Gastrocnemius medialis (tissue), 4 donors: ENCODE results near the gene SYS1. TPM values are rescaled to one million over a fixed set of nuclear protein-coding genes. Genes with fewer than 3 reads are reported as not detected.

Experiments used
- ATAC-seq, 2 donors: fragments of 150-250 bp; one replicate each; pipeline ENCODE4 v1.9.1; 2016
- DNase-seq, 2 donors: peaks; one replicate each; pipeline ENCODE4 v3.0.0-alpha.2; 2019
- H3K27ac ChIP-seq, 4 donors: fragments of 200-600 bp; sonication (generic); 1 replicate in 1 of 4; 2 replicates in 3 of 4; pipeline ENCODE4 v1.5.1; 2016 to 2018; ENCODE audit warnings: mild to moderate bottlenecking in 2 of 4, moderate library complexity in 1 of 4
- H3K27me3 ChIP-seq, 3 donors: fragments of 200-600 bp; sonication (generic) in 2 of 3; 1 replicate in 1 of 3; 2 replicates in 2 of 3; pipeline versions ENCODE4 v1.5.1 to v1.6.0; 2016 to 2019; ENCODE audit warnings: mild to moderate bottlenecking in 1 of 3, moderate library complexity in 1 of 3
- H3K36me3 ChIP-seq, 2 donors: fragments of 200-600 bp; sonication (generic) in 1 of 2; one replicate each; pipeline ENCODE4 v1.5.1; 2017 to 2018
- H3K4me1 ChIP-seq, 2 donors: fragments of 200-600 bp; sonication (generic) in 1 of 2; one replicate each; pipeline ENCODE4 v1.5.1; 2016 to 2017; ENCODE audit warnings: mild to moderate bottlenecking in 2 of 2
- H3K4me3 ChIP-seq, 4 donors: fragments of 200-600 bp; sonication (generic) in 3 of 4; 1 replicate in 1 of 4; 2 replicates in 3 of 4; pipeline ENCODE4 v1.5.1; 2016 to 2019; ENCODE audit warnings: mild to moderate bottlenecking in 2 of 4
- H3K9me3 ChIP-seq, 3 donors: fragments of 200-600 bp; sonication (generic) in 2 of 3; 1 replicate in 1 of 3; 2 replicates in 2 of 3; pipeline ENCODE4 v1.5.1; 2016 to 2019
- CTCF ChIP-seq, 5 experiments: fragments of 450-650 bp in 3 of 5; fragments of 200-600 bp in 2 of 5; sonication (generic) in 2 of 5; IDR thresholded peaks in 4 of 5; conservative IDR thresholded peaks in 1 of 5; 1 replicate in 4 of 5; 2 replicates in 1 of 5; pipeline ENCODE4 v1.5.1; 2016 to 2019; ENCODE audit warnings: antibody characterized with exemption in 5 of 5, mild to moderate bottlenecking in 3 of 5, moderate library complexity in 3 of 5
- POLR2A ChIP-seq, 2 donors: fragments of 450-650 bp; IDR thresholded peaks; one replicate each; pipeline ENCODE4 v1.6.1; 2017; ENCODE audit warnings: antibody characterized with exemption in 2 of 2, mild to moderate bottlenecking in 2 of 2, moderate library complexity in 2 of 2
- in situ Hi-C, 4 donors: fragments of 200-750 bp; cut with MboI; loops; one replicate each; pipeline versions ENCODE4 v1.15.0 to v1.8.0; 2017; ENCODE audit warnings: low sequenced_read_pairs in 4 of 4
- intact Hi-C: fragments of 100-400 bp; cut with DNase I; formaldehyde crosslinking; loops from one replicate; pipeline ENCODE4 v1.15.1; 2023; ENCODE audit warnings: low total_unique reads
- total RNA-seq, 4 donors: library from RNA; depleted of rRNA; stranded (reverse); fragments of >200 nt; gene quantifications; one replicate each; pipeline versions ENCODE4 v1.1.0 to v1.2.3, GENCODE V29; 2016

The SYS1 gene
- total RNA-seq, 4 donors from 2014 or later: 34.0 to 59.5 (median 43.7) TPM

DNA sequence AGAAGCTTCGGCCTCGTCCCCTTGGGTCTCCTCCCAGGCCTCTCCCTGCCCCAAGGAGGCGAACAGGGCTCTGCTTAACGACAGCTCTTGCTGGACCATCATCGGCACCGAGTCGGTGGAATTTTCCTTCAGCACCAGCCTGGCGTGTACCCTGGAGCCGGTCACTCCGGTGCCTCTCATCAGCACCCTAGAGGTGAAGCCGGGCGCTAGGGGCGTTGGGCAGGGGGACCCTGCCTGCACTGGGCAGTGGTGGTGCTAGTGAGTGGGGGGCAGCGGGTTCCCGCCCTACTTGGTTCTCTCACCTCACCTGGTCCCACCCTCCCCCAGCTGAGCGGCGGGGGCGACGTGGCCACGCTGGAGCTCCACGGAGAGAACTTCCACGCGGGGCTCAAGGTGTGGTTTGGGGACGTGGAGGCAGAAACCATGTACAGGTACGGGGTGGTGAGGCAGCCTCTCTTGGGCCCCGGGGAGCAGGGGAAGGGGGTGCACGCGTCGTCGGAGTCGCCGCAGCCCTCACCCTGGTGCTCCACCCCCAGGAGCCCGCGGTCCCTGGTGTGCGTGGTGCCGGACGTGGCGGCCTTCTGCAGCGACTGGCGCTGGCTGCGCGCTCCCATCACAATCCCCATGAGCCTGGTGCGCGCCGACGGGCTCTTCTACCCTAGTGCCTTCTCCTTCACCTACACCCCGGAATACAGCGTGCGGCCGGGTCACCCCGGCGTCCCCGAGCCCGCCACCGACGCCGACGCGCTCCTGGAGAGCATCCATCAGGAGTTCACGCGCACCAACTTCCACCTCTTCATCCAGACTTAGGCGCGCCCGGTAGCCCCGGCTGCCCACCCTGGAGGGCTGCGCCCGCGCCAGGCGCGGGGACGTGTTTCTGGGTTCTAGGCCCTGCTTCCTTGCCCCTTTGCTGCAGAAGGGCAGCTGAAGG is 46.5 kb upstream of the SYS1 start:
- no peak overlapping the region for H3K27ac ChIP-seq
- ATAC-seq (no peak), DNase-seq (no peak)
- H3K4me1 ChIP-seq: no peaks in the 10 kb centered on the region
- in situ Hi-C loops: loop anchor here in 2 of 4 donors (5.0 to 10.0 kb wide), 5 partner anchors 58 to 458 kb away; partner anchors contain the start of gene TP53TG5 (in 1 of the 2)
- H3K4me3 ChIP-seq: no peak overlapping the region
- peaks cover 9 to 17% (median 17%) of the 10 kb centered on the region in 3 donors for H3K27me3 ChIP-seq
- TF ChIP-seq CTCF (IDR thresholded peaks at IDR 0.05 in 4 of 5, conservative IDR thresholded peaks at IDR 0.05 in 1 of 5) (no peak), POLR2A (IDR thresholded peaks at IDR 0.05) (no peak)
- H3K36me3 ChIP-seq: no peaks in the 10 kb centered on the region
- intact Hi-C loops: no loop called here
- H3K9me3 ChIP-seq: no peaks in the 10 kb centered on the region

DNA sequence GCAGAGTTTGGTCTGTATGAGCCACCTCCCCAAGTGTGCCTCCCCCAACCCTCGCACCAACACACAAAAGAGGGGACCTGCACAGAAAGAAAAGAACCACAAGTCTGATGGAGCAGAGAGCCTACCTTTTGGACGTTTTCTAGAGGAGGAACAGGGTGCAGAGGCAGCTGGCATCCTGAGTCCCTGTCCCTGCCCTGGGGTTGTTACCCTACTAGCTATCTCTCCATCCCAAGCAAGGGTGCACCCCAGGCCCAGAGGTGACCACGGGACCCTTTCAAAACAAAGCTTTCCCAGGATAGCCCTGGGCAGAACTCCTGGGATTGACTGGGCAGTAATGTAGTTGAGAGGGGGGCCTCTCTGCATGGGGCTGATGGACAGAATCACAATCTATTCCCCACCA is 45.1 kb upstream of the SYS1 start:
- Histone ChIP-seq H3K9me3 (no peaks in the 10 kb centered on the region), H3K4me1 (no peaks in the 10 kb centered on the region), H3K36me3 (no peaks in the 10 kb centered on the region), H3K4me3 (no peak overlapping the region), H3K27me3 (peaks cover 9 to 17% (median 13%) of the 10 kb centered on the region in 3 donors), H3K27ac (no peak overlapping the region)
- ATAC-seq (no peak), DNase-seq (no peak)
- intact Hi-C loops: no loop called here
- TF ChIP-seq POLR2A (IDR thresholded peaks at IDR 0.05) (no peak), CTCF (IDR thresholded peaks at IDR 0.05 in 4 of 5, conservative IDR thresholded peaks at IDR 0.05 in 1 of 5) (no peak)
- in situ Hi-C loops: loop anchor here in 2 of 4 donors (5.0 to 10.0 kb wide), 5 partner anchors 57 to 457 kb away; partner anchors contain the start of gene TP53TG5 (in 1 of the 2)

GRCh38 chr20:45318386-45318939 is 44.5 kb upstream of the SYS1 start:
- Histone ChIP-seq H3K27ac (no peak overlapping the region), H3K27me3 (peaks cover 9 to 17% (median 13%) of the 10 kb centered on the region in 3 donors), H3K4me3 (no peak overlapping the region), H3K36me3 (no peaks in the 10 kb centered on the region), H3K9me3 (no peaks in the 10 kb centered on the region), H3K4me1 (no peaks in the 10 kb centered on the region)
- in situ Hi-C loops: loop anchor here in 2 of 4 donors (5.0 to 10.0 kb wide), 5 partner anchors 56 to 456 kb away; partner anchors contain the start of gene TP53TG5 (in 1 of the 2)
- ATAC-seq: no peak
- no peak for TF ChIP-seq POLR2A (IDR thresholded peaks at IDR 0.05)
- no peak for TF ChIP-seq CTCF (IDR thresholded peaks at IDR 0.05 in 4 of 5, conservative IDR thresholded peaks at IDR 0.05 in 1 of 5)
- intact Hi-C loops: no loop called here
- no peak for DNase-seq

DNA sequence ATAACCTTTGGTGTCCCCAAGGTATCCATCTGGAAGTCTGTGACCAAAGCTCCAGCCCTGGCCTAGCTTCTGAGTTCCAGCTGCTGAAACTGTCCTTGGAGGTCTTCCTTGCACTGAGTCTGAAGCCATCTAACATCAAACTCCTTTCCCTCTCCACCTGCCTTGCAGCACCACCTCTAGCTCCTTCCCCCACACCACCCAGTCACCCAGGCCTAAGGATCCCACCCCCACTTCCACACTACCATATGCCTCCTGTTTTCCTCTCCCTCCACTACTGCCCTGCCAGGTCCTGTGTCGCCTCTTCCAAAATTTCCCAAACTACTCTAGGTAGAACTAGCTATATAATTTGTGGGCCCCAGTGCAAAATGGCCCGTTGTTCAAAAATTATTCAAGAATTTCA is 44.0 kb upstream of the SYS1 start:
- no peaks in the 10 kb centered on the region for H3K36me3 ChIP-seq
- intact Hi-C loops: loop anchor here (1.0 kb wide), 3 partner anchors 55 to 452 kb away; no protein-coding TSS in a partner anchor
- no peaks in the 10 kb centered on the region for H3K4me1 ChIP-seq
- H3K27me3 ChIP-seq: peaks cover 9 to 17% (median 13%) of the 10 kb centered on the region in 3 donors
- H3K9me3 ChIP-seq: no peaks in the 10 kb centered on the region
- DNase-seq: no peak
- H3K4me3 ChIP-seq: no peak overlapping the region
- H3K27ac ChIP-seq: no peak overlapping the region
- in situ Hi-C loops: loop anchor here in 2 of 4 donors (5.0 to 10.0 kb wide), 5 partner anchors 56 to 456 kb away; partner anchors contain the start of gene TP53TG5 (in 1 of the 2)
- no peak for ATAC-seq
- TF ChIP-seq CTCF (IDR thresholded peaks at IDR 0.05 in 4 of 5, conservative IDR thresholded peaks at IDR 0.05 in 1 of 5) (no peak), POLR2A (IDR thresholded peaks at IDR 0.05) (no peak)
